ENCODE measurements around the gene KRTDAP. TPM values are rescaled to one million over a fixed set of nuclear protein-coding genes. Genes with fewer than 3 reads are reported as not detected.

KRTDAP gene
- not detected in 5 replicates for total RNA-seq (2022; extraction: Qiagen RNA extraction; ENCODE audit: low read depth)

DNA sequence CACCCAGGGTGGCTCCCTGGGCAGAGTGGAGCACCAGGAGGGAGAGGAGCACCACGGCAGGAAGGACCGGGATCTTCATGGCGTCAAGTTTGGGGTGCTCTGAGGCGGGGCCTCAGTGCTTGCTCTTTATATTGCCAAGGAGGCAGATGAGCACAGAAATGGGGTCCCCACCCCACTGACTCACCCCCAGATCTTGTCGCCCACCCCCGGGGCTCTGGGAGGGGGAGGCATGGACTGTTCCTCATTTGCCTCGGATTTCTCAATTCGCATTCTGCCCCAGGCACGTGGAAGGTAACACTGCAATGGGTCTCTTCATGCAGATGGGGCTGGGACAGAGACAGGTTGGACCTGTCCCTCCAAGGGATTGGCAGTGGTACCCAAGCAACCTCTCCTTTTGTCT, at the start of gene KRTDAP:
Gene KRTDAP (minus strand): TSS at position 101 of the 400 bp plus-strand sequence. CDS start 22 bp downstream, at position 79.

GRCh38 chr19:35533201-35533821, 43.0 kb upstream of the KRTDAP start, which contains the start of gene GAPDHS:
Gene GAPDHS, plus strand, starts transcription at chr19:35533456. Its CDS starts 72 bp downstream, at chr19:35533528.

GRCh38 chr19:35528218-35529038, 38.2 kb upstream of the KRTDAP start, which contains the start of gene SBSN:
Gene SBSN, minus strand, starts transcription at chr19:35528311. Its CDS starts 30 bp downstream, at chr19:35528281.

DNA sequence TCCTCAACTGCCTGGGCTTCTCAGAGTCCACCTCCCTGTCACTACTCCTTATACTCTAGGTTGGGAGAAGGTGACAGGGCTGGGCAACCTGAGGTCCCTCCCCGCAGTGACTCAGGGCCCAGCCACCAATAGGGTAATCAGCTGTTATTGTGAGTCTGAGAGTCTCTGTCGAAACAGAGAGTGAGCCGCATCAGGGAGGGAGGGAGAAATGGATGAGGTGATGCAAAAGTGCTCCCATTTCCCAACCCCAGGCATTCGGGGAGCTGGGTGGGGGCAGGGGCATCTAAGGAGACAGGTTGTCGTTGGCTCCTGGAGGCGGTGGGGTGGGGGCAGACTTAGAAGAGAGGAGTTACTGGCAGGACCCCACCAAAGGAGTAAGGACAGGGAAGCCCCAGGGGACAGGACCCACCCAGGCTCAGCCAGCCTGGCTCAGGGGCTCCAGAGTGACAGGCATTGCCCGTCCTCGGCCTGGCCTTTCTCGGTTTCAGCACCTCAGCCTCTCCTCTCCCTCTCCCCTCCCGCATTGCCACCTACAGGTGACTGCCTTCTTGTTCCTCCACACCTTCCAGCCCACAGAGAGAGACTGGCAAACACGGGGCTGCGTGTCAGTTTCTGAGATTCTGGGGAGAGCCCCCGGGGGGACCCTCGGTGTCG, 23.5 kb upstream of the KRTDAP start, which contains the start of gene DMKN:
Gene DMKN (minus strand): TSS at position 22 of the 654 bp plus-strand sequence. CDS start 174 bp downstream, outside the sequence.

DNA sequence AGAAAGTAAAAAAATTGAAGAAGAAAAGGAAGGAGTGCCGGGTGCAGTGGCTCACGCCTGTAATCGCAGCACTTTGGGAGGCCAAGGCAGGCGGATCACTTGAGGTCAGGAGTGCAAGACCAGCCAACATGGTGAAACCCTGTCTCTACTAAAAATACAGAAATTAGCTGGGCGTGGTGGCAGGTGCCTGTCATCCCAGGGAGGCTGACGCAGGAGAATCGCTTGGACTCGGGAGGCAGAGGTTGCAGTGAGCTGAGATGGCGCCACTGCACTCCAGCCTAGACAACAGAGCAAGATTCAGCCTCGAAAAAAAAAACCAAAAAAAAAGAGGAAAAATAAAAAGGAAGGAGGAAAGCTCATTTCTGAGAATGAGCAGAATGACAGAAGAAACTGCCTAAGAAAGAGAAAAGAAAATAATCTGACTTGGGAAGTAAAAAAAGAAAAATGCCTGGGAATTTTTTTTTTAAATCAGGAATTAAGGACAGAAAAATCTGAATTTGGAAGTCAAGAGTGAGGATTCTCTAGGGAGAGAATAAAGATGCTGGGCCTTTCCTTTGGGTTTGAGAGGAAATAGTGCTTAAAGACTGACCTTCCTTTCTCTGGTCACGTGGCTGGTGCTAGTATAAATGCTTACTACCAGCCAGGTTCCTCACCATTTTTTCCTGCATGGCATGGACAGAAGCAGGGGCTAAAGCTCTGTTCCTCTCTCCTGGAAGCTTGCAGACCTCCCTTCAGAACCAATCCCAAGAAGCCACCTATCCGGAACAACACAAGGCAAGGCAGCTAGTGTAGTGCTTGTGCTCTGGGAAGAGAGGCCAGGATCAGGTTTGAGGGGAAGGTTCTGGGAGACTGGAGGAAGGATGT, 42.4 kb downstream of the KRTDAP start, which contains the start of gene FFAR2:
Gene FFAR2 (plus strand): TSS at position 652 of the 864 bp plus-strand sequence. CDS start 1,458 bp downstream, outside the sequence.

Other genes starting within 250 kb of the KRTDAP start
- 8.0 to 10.9 TPM (median 8.8 TPM) in 5 replicates for gene LSR, start 241.5 kb downstream of the KRTDAP start, total RNA-seq (2022; extraction: Qiagen RNA extraction; ENCODE audit: low read depth)
- gene USF2, start 221.5 kb downstream of the KRTDAP start, total RNA-seq (2022; extraction: Qiagen RNA extraction; ENCODE audit: low read depth): 118 to 169 TPM (median 142 TPM) in 5 replicates
- 0.08 to 0.14 TPM in 2 of 5 replicates, not detected in the others for gene HAMP, start 207.9 kb downstream of the KRTDAP start, total RNA-seq (2022; extraction: Qiagen RNA extraction; ENCODE audit: low read depth)
- not detected in 5 replicates for gene MAG, start 198.3 kb downstream of the KRTDAP start, total RNA-seq (2022; extraction: Qiagen RNA extraction; ENCODE audit: low read depth)
- 0.51 to 1.6 TPM (median 0.63 TPM) in 5 replicates for gene CD22, start 161.3 kb downstream of the KRTDAP start, total RNA-seq (2022; extraction: Qiagen RNA extraction; ENCODE audit: low read depth)
- gene FFAR1, start 142.6 kb downstream of the KRTDAP start, total RNA-seq (2022; extraction: Qiagen RNA extraction; ENCODE audit: low read depth): not detected in 5 replicates
- not detected in 5 replicates for gene FFAR3, start 132.0 kb downstream of the KRTDAP start, total RNA-seq (2022; extraction: Qiagen RNA extraction; ENCODE audit: low read depth)
- gene GPR42, start 119.4 kb downstream of the KRTDAP start, total RNA-seq (2022; extraction: Qiagen RNA extraction; ENCODE audit: low read depth): not detected in 5 replicates
- gene FFAR2, start 42.2 kb downstream of the KRTDAP start, total RNA-seq (2022; extraction: Qiagen RNA extraction; ENCODE audit: low read depth): 0.05 TPM in 1 of 5 replicates, not detected in the others
- gene DMKN, start 23.2 kb upstream of the KRTDAP start, total RNA-seq (2022; extraction: Qiagen RNA extraction; ENCODE audit: low read depth): 27.3 to 37.1 TPM (median 33.6 TPM) in 5 replicates
- gene SBSN, start 37.8 kb upstream of the KRTDAP start, total RNA-seq (2022; extraction: Qiagen RNA extraction; ENCODE audit: low read depth): 2.7 to 3.9 TPM (median 3.0 TPM) in 5 replicates
- gene GAPDHS, start 43.0 kb upstream of the KRTDAP start, total RNA-seq (2022; extraction: Qiagen RNA extraction; ENCODE audit: low read depth): not detected in 5 replicates
- gene TMEM147, start 55.2 kb upstream of the KRTDAP start, total RNA-seq (2022; extraction: Qiagen RNA extraction; ENCODE audit: low read depth): 350 to 445 TPM (median 403 TPM) in 5 replicates
- 0.10 TPM in 1 of 5 replicates, not detected in the others for gene ATP4A, start 73.2 kb upstream of the KRTDAP start, total RNA-seq (2022; extraction: Qiagen RNA extraction; ENCODE audit: low read depth)
- gene PMIS2, start 95.7 kb upstream of the KRTDAP start, total RNA-seq (2022; extraction: Qiagen RNA extraction; ENCODE audit: low read depth): not detected in 5 replicates
- 10.8 to 18.4 TPM (median 15.7 TPM) in 5 replicates for gene HAUS5, start 122.3 kb upstream of the KRTDAP start, total RNA-seq (2022; extraction: Qiagen RNA extraction; ENCODE audit: low read depth)
- 147 to 213 TPM (median 187 TPM) in 5 replicates for gene RBM42, start 138.6 kb upstream of the KRTDAP start, total RNA-seq (2022; extraction: Qiagen RNA extraction; ENCODE audit: low read depth)
- gene ETV2, start 151.3 kb upstream of the KRTDAP start, total RNA-seq (2022; extraction: Qiagen RNA extraction; ENCODE audit: low read depth): 2.1 to 3.1 TPM (median 2.3 TPM) in 5 replicates
- 1,270 to 1,573 TPM (median 1,320 TPM) in 5 replicates for gene COX6B1, start 157.9 kb upstream of the KRTDAP start, total RNA-seq (2022; extraction: Qiagen RNA extraction; ENCODE audit: low read depth)
- gene UPK1A, start 176.1 kb upstream of the KRTDAP start, total RNA-seq (2022; extraction: Qiagen RNA extraction; ENCODE audit: low read depth): 0.64 to 1.2 TPM (median 0.84 TPM) in 5 replicates
- 0.05 TPM in 1 of 5 replicates, not detected in the others for gene ZBTB32, start 214.1 kb upstream of the KRTDAP start, total RNA-seq (2022; extraction: Qiagen RNA extraction; ENCODE audit: low read depth)
- 47.8 to 63.3 TPM (median 58.5 TPM) in 5 replicates for gene KMT2B, start 227.5 kb upstream of the KRTDAP start, total RNA-seq (2022; extraction: Qiagen RNA extraction; ENCODE audit: low read depth)